NOMO-1 treated with dmso at 0.1 percent for 144 hours (cell line): ENCODE measurements around the gene PRF1.
"Not testable (repeated sequence)": the region's sequence is repeated elsewhere in the genome, so short reads cannot be mapped to it uniquely, and the experiment has no call there.

ENCODE experiments used
- DNase-seq: peaks from one replicate; lab custom pipeline; 2025; ENCODE audit not compliant: unreplicated experiment; lab: John Stamatoyannopoulos, UW

The PRF1 gene

DNA sequence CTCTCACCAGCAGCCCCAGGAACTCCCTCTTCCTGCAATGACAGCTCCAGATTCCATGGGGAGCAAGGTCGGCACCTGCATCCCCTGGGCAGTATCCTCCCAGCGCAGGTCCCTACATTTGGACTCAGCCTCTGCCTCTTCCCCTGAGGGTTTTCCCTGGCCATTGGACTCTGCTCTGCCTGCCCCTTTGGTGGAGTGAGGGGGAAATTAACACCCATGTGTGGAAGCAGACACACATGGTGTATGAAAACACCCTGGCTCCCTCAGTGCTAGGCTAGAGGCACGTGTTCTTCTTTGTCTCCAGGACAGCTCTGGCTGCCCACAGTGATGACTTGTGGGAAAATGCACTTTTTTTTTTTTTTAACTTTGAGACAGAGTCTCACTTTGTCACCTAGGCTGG, 8.4 kb downstream of the PRF1 start:
- no peak for DNase-seq

DNA sequence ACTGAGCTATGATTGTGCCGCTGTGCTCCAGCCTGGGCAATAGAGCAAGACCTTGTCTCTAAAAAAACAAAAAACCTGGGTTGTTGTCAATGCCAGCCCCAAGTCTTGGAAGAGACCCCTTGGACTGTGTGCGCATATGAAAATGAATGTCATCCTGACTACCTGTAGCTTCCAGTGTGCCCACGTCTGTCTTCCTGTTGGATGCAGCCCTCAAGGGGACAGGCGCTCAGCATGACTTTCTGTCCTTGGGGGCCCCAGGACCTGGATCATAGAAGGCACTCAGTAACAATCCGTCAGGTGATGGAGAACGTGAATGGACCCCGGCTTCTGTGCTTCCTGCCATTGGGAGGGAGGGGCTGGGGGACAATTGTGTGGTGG, 9.0 kb downstream of the PRF1 start:
- DNase-seq = no peak

DNA sequence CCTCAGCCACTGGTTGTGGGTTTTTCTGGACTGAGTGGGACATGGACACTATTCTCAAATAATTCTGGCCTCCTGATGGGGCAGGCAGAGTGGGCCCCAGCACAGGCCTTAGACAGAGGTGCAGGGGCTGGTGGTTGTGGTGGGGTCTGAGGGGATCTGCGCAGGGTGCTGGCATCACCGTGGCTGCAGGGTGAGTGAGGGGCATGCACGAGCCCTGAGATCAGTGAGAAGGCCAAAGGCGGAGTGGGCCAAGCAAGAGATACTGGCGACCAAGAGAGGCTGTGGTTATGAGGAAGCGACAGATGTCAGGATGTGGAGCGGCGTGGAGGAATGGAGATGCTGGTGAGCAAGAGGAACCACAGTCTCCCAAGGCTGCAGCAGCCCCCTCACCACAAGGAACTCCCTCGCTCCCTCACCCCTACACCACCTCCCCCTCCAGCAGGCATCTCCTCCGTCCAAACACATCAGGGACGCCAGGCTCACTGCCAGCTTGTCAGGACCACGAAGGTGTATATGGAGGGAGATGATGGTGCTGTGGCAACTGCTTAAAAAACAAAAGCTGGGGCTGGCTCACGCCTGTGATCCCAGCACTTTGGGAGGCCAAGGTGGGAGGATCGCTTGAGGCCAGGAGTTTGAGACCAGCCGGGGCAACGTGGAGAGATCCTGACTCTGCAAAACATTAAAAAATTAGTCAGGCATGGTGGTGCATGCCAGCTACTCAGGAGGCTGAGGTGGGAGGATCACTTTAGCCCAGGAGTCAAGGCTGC, 9.6 kb downstream of the PRF1 start:
- no peak for DNase-seq

DNA sequence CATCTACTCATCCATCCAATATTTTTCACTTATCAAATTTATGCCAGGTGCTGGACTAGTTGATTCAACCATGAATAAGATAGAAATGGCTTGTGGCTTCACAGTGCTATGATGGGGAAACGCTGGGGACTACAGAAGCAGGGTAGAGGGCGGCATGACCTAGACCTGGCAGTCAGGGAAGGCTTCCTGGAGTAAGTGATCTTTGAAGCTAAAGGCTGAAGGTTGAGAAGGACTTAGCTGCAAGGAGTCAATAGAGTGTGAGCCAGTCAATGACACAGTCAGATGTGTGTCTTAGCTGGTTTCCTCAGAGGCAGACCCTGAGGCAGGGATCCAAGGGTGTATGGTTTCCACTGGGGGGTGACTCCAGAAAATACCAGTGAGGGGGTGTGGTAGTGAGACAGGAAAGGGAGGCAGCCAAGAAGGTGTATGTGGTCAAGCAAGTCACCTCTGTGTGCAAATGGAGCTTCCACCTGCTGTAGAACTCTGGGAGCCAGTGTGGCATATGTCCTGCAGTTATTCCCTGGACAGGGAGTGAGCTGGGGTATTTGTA, 10.3 kb downstream of the PRF1 start:
- no peak for DNase-seq

DNA sequence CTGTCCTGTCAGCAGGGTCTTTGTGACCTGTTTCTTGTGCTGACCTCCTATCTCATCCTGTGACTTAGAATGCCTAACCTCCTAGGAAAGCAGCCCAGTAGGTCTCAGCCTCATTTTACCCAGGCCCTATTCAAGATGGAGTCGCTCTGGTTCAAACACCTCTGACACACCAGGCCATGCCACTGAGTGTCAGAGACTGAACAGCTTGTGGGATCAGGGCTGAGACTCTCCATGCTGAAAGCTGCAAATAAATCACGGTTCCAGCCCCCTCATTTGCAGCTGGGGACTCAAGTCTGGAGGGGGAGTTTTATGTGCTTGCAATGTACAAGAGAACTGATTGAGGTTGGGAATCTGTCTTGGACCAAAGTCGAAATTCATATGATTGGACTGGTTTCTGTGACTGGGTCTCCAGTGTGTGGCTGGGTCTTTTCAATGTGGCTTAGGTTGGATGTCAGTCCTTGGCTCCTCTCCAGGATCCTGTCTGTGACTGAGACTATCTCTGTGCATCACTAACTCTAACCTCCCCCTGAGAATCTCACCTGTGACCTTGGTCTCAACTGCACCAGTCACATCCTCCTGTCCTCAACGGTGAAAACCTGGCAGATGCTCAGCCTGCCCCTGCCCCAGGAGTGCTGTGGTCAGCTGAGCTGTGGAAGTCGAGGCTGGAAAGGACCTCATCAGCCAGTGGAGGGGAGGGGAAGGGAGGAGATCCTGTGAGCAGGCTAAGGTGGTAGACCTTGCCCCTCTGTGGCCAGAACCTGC, 11.7 kb downstream of the PRF1 start:
- no peak for DNase-seq

DNA sequence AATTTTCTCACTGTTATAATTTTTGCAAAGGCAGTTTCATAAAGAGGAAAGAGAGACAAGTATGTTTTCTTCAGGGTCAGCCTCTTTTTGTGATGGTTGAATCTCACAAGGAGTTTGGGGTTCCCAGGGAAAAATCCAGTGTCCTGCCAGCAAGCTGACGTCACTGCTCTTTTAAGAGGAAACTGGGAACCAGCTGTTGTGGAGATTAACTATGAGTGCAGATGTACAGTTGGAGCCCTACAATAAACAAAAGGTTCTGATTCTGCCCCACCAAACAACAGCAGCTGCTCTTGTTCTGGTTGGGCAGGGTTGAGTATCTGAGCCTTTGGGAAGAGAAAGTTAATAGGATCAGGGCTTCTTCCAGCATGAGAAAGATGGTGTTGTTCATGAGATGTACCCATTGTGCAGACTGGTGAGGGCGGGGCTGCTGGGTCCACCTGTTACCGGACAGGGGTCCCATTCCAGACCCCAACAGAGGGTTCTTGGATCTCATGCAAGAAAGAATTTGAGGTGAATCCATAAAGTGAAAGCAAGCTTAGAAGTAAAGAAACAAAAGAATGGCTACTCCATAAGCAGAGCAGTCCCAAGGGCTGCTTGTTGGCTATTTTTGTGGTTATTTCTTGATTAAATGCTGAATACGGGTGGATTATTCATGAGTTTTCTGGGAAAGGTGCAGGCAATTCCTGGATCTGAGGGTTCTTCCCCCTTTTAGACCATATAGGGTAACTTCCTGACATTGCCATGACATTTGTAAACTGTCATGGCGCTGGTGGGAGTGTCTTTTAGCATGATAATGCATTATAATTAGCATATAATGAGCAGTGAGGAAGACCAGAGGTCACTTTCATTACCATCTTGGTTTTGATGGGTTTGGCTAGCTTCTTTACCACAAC, 12.5 kb downstream of the PRF1 start:
- no peak for DNase-seq

DNA sequence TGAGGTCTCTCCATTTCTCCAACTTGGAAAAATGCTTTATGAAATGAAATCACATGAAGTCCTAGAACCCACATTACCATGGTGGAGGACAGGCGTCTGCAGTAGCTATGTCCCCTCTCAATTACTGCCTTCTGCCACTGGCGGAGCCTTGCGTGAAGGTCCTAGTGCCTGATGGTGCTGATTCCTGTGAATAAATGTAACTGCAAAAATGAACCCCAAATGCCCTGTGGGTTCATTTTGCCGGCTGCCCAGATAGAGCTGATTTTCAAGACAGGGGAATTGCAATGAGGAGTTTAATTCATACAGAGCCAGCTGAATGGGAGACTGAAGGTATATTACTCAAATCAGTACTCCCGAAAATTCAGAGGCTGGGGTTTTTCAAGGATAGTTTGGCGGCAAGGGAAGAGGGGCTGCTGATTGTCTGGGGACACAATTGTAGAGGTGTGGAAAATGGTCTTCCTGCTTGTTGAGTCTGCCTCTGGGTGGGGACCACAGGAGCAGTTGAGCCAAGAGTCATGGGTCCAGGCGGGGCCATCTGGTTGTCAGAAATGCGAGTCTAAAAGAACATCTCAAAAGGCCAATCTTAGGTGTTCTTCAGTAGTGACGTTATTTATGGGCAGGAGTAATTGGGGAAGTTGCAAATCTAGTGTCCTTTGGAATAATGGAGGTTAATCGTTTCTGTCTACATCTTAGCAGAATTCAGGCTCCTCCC, 13.5 kb downstream of the PRF1 start:
- DNase-seq = no peak

DNA sequence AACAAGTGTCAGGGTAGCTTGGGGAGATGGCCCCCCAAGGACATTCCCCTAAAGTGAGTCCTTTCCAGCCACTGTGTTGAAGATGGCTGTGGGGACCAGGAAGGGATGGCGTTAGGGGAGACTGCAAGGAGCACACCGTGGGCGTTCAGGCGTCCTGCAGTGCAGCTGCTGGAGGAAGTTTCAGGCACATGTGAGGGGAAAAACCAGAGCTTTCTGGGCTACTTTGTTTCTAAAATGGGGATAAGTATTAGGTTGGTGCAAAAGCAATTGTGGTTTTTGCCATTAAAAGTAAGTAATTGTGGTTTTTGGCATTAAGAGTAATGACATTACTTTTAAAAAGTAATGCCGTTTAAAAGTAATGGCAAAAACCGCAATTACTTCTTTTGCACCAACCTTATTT, 14.3 kb downstream of the PRF1 start:
- peak; percentile 32 for DNase-seq

DNA sequence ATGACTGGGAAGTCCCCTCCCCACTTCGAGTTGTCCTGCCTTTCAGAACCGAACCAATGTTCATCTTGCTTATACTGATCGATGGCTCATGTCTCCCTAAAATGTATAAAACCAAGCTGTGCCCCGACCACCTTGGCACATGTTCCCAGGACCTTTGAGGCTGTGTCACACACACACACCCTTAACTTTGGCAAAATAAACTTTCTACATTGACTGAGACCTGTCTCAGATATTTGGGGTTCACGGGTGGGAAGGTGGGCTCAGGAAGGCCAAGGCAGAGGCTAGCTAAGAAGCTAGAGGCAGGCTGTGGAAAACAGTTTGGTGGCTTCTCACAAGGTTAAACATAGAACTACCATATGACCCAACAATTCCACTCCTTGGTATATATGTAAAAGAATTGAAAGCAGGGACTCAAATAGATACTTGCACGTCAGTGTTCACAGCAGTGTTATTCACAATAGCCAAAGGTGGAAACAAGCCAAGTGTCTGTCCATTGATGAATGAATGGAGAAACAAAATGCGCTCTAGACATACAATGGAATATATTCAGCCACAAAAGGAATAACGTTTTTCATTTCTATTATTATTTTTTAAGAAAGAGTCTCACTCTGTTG, 15.4 kb downstream of the PRF1 start:
- no peak for DNase-seq

DNA sequence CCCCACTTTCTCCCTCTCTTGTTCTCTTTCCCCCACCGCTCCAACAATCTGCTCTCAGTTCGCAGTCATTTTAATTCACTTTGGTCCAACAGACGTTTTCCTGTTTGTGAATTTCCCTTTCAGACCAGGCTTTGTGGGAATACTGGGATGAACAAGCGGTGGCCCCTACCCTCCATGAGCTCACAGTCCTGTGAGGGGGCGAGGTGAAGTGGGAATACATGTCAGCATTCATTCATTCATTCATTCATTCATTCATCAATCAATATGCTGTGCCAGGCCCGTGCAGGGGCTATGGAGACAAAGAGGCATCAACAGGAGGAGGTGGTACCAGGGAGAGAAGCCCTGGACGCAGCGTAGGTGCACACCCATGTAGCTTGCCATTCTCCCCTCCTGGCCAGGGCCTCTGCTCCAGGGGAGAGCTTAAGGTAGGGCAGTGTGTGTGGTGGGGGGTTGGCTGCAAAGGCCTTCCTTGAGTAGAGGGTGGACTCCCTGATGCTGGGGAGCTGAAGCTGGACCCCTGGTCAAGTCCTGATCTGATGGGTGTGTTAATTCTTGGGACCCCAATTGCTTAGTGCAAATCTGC, 16.1 kb downstream of the PRF1 start:
- no peak for DNase-seq

DNA sequence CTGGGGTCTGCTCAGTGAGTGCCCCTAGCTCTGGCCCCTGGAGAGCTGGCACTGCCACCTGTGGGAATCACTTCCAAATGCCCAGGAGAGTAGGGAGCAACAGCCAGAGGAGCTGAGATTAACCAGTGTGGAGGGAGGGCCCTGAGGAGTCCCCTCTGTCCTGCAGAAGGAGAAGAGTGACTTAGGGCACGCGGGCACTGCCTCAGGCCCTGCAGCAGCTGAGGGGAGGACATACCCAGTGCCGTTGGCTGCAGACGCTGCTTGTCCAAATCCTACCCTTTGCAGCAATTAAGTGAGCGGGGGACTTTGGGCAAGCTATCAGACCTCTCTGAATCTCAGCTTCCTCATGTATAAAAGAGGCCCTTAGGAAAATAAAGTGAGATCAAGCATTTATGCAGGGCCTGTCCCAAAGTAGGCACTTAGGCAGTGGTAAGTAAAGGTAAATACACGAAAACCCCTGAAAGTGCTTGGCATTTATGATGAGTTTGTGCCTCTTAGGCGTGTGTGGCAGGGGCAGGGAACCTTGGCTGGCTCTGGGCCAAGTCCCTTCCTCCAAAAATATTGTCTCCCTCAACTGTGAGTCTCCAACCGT, 16.9 kb downstream of the PRF1 start:
- DNase-seq = no peak

DNA sequence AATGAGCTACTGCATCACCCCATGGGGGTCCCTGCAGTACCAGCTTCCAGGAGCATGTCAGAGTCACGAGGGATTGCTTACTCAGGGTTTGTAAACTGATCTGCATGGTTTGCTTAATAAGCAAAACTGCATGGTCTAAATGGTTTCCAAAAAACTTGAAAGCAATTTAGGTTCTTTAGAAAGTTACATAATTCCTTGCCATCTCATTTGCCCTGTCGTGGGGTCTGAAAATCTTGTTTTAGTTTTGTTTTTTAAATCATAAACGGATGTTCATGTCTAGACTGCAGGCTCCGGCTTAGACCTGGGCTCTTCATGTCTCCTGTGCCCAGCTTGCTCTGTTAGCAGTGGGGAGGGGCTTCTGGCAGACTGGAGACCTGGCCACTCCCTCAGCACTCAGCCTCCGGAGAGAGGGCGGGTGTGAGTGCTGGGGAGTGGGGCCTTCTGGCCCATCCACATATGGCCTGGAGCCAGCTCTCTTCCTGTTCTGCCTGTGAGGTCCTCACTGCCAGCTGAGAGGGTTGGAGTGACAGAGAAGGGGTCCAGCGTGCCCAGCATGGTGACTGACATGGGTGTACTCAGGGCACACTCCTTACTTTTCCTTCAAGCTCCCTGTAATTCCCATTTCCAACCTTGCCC, 17.5 kb downstream of the PRF1 start:
- no peak for DNase-seq

DNA sequence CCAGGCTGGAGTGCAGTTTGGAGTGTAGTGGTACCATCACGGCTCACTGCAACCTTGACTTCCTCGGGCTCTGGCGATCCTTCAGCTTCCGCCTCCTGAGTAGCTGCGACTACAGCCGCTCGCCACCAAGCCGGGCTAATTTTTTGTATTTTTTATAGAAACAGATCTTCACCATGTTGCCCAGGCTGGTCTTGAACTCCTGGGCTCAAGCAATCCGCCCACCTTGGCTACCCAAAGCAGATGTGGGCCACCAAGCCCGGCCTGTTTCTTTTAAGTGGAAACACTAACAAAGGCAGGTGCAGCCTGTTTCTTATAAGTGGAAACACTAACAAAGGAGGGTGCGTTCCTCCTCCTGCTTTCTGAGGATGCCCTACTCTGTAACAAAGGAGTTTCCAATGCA, 18.2 kb downstream of the PRF1 start:
- no peak for DNase-seq

DNA sequence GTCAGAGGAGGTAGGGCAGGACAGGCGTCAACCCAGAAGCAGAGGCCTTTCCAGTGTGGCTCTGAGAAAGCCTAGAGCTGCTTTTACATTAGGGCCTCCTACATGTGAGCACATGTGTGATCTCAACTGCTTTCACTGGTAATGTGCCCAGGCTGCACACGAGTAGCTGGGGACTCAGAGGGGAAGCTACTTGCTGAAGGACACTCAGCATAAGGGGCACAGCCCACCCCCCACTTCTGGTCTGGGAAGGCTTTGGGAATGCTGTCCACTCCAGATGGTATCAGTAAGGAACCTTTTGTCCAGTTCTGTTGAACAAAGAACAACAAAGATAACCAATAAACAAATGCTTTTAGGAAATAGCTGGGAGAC, 18.9 kb downstream of the PRF1 start:
- DNase-seq = no peak

DNA sequence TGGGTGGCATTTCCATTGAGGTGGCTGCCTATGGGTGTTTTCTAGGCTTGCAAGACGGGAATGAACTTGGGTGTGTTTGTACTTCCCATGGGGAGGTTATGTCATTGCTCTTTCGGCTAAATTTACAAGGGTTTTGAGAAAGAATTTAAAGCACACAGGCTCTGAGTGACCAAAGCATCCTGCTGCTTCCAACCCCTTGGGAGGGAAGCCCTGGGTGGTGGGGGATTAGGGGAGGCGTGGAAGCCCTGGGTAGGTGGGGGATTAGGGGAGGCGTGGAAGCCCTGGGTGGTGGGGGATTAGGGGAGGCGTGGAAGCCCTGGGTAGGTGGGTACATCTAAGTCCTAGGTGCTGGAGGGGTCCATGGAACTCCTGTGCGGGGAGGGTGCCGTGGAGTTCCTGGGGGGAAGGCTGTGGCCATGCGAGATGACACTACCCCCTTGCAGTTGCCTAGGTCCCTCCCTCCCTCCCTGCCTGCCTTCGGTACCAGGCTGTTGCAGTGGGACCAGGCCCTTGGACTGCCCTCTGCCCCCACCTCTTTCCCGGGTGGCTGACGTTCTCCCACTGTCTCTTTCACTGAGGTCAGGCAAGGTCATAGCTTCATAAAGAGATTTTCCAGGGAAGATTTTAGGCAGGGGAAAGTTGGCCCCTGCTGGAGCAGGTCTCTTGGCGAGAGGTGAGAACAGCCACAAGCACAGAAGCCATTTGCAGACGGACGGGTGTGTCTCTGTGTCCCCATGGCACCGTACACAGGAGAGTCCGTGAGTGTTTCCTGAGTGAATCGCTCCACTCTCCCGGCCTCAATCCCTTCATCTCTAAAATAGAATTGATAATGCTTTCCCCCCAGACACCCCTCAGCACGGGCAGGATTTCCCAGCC, 19.5 kb downstream of the PRF1 start:
- DNase-seq = no peak

DNA sequence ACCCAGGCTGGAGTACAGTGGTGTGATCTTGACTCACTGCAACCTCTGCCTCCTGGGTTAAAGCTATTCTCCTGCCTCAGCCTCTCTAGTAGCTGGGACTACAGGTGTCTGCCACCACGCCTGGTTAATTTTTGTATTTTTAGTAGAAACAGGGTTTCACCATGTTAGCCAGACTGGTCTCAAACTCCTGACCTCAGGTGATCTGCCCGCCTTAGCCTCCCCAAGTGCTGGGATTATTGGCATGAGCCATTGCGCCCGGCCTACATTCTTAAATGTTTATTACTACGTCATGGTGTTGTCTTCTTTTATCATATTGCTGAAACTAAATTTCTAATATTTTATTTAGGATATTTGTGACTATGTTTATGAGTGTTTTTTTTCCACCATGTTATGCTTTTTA, 21.4 kb downstream of the PRF1 start:
- not testable (repeated sequence) for DNase-seq

DNA sequence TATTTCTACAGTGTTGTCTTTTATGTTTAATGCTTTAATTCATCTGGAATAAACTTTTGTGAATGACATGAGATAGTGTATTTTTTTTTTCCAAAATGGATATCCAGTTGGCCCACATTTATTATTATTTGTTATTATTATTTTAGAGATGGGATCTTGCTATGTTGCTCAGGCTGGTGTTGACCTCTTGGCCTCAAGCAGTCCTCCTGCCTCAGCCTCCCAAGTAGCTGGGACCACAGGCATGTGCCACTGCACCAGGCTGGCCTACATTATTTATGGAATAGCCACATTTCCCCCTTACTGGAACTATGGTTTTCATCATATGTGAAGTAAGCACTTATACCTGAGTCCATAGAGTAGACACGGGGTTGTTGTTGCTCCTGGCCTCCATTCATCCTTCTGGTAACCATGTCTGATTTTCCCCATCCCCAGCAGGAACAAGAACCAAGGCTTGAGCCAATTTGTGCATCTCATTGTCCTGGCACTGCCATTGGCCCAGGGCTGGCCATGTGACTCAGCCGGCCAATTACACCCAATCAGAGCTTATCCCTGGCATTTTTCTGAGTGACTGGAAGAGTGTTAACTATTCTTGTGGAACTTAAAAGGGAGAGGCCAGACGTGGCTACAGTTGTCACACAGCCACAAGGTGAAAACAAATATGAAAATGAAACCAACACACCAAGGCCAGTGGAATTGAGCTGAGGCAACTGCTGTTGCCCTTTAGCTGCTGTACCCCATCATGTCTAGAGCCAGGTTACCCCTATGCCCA, 23.1 kb downstream of the PRF1 start:
- DNase-seq = no peak
